Ectodermal cell (in vitro differentiated cells): Measurements from ENCODE around the gene TBC1D2B.

Experiments
- H3K27ac ChIP-seq: 2 replicates; pipeline ENCODE4 v1.7.0; 2013; ENCODE audit warnings: mild to moderate bottlenecking, low read depth, low read length; ENCODE audit not compliant: insufficient read depth, poor library complexity, severe bottlenecking
- H3K27me3 ChIP-seq: 2 replicates; pipeline ENCODE4 v1.7.0; 2013; ENCODE audit warnings: mild to moderate bottlenecking, low read length; ENCODE audit not compliant: insufficient read depth, control insufficient read depth, poor library complexity, severe bottlenecking
- H3K36me3 ChIP-seq: one replicate; pipeline ENCODE4 v1.7.0; 2013; ENCODE audit warnings: low read length; ENCODE audit not compliant: control insufficient read depth, insufficient read depth
- H3K4me1 ChIP-seq: one replicate; pipeline ENCODE4 v1.7.0; 2013; ENCODE audit warnings: low read length; ENCODE audit not compliant: control insufficient read depth, insufficient read depth
- H3K4me3 ChIP-seq: 2 replicates; pipeline ENCODE4 v1.7.0; 2013; ENCODE audit warnings: low read depth, low read length, control low read depth; ENCODE audit not compliant: insufficient read depth
- H3K9me3 ChIP-seq: 2 replicates; pipeline ENCODE4 v1.7.0; 2013; ENCODE audit warnings: mild to moderate bottlenecking, low read length, moderate library complexity; ENCODE audit not compliant: control insufficient read depth
- WGBS, 2 experiments: methylation state at CpG; one replicate each; pipeline ENCODE4 v1.1.7; 2013; ENCODE audit warnings: missing lambda C conversion rate in 2 of 2; 5-methylcytosine and 5-hydroxymethylcytosine counted together

TBC1D2B gene

GRCh38 chr15:78063970-78064385, 13.5 kb downstream of the TBC1D2B start:
- Histone ChIP-seq H3K4me1 (peaks cover 20% of the 10 kb centered on the region), H3K9me3 (no peaks in the 10 kb centered on the region), H3K27me3 (no peaks in the 10 kb centered on the region), H3K36me3 (no peaks in the 10 kb centered on the region), H3K4me3 (no peak overlapping the region), H3K27ac (no peak overlapping the region)
- WGBS, 2 experiments = 95 to 97% methylated on average over 4 to 5 of the region's 5 CpGs

- no peak overlapping the region for H3K27ac ChIP-seq
- no peaks in the 10 kb centered on the region for H3K27me3 ChIP-seq
- no peaks in the 10 kb centered on the region for H3K9me3 ChIP-seq
- no peak overlapping the region for H3K4me3 ChIP-seq
- H3K36me3 ChIP-seq = no peaks in the 10 kb centered on the region
- H3K4me1 ChIP-seq = peaks cover 14% of the 10 kb centered on the region
Observed at GRCh38 chr15:78063217-78063616, 14.3 kb downstream of the TBC1D2B start.

- H3K27ac ChIP-seq = no peak overlapping the region
- H3K4me3 ChIP-seq = no peak overlapping the region
- H3K27me3 ChIP-seq = no peaks in the 10 kb centered on the region
- no peaks in the 10 kb centered on the region for H3K36me3 ChIP-seq
- H3K9me3 ChIP-seq = no peaks in the 10 kb centered on the region
- WGBS, 2 experiments = 32% methylated on average over 6 of the region's 6 CpGs
- peaks cover 8% of the 10 kb centered on the region for H3K4me1 ChIP-seq
Observed at GRCh38 chr15:78061963-78062427, 15.5 kb downstream of the TBC1D2B start.

- Histone ChIP-seq H3K4me1 (peaks cover 8% of the 10 kb centered on the region), H3K4me3 (no peak overlapping the region), H3K27me3 (no peaks in the 10 kb centered on the region), H3K36me3 (no peaks in the 10 kb centered on the region), H3K27ac (no peak overlapping the region), H3K9me3 (no peaks in the 10 kb centered on the region)
- WGBS, 2 experiments = 91 to 94% methylated on average over 5 of the region's 5 CpGs
Observed at GRCh38 chr15:78060232-78060631, 17.3 kb downstream of the TBC1D2B start.

GRCh38 chr15:78059110-78059839, 18.2 kb downstream of the TBC1D2B start:
- H3K4me1 ChIP-seq = peaks cover 8% of the 10 kb centered on the region
- H3K27ac ChIP-seq = no peak overlapping the region
- H3K27me3 ChIP-seq = no peaks in the 10 kb centered on the region
- no peaks in the 10 kb centered on the region for H3K36me3 ChIP-seq
- H3K9me3 ChIP-seq = no peaks in the 10 kb centered on the region
- 94 to 96% methylated on average over 3 of the region's 3 CpGs for WGBS, 2 experiments
- no peak overlapping the region for H3K4me3 ChIP-seq

- Histone ChIP-seq H3K4me1 (peaks cover 8% of the 10 kb centered on the region), H3K9me3 (no peaks in the 10 kb centered on the region), H3K4me3 (no peak overlapping the region), H3K27me3 (no peaks in the 10 kb centered on the region), H3K36me3 (no peaks in the 10 kb centered on the region), H3K27ac (no peak overlapping the region)
- 89 to 90% methylated on average over 10 of the region's 10 CpGs for WGBS, 2 experiments
Observed at GRCh38 chr15:78058401-78058935, 19.0 kb downstream of the TBC1D2B start.

- H3K4me3 ChIP-seq = no peak overlapping the region
- H3K27ac ChIP-seq = no peak overlapping the region
- WGBS, 2 experiments = 94 to 96% methylated on average over 5 of the region's 5 CpGs
- peaks cover 8% of the 10 kb centered on the region for H3K4me1 ChIP-seq
- no peaks in the 10 kb centered on the region for H3K36me3 ChIP-seq
- no peaks in the 10 kb centered on the region for H3K9me3 ChIP-seq
- H3K27me3 ChIP-seq = no peaks in the 10 kb centered on the region
Observed at GRCh38 chr15:78057803-78058202, 19.7 kb downstream of the TBC1D2B start.

GRCh38 chr15:78056714-78057269, 20.7 kb downstream of the TBC1D2B start:
- no peak overlapping the region for H3K27ac ChIP-seq
- H3K4me3 ChIP-seq = no peak overlapping the region
- H3K9me3 ChIP-seq = no peaks in the 10 kb centered on the region
- no peaks in the 10 kb centered on the region for H3K27me3 ChIP-seq
- WGBS, 2 experiments = 60 to 71% methylated on average over 2 of the region's 2 CpGs
- no peaks in the 10 kb centered on the region for H3K36me3 ChIP-seq
- H3K4me1 ChIP-seq = peaks cover 2% of the 10 kb centered on the region

- Histone ChIP-seq H3K4me3 (no peak overlapping the region), H3K36me3 (no peaks in the 10 kb centered on the region), H3K9me3 (no peaks in the 10 kb centered on the region), H3K27me3 (no peaks in the 10 kb centered on the region), H3K27ac (no peak overlapping the region), H3K4me1 (peaks cover under 1% of the 10 kb centered on the region)
- 46 to 58% methylated on average over 2 of the region's 2 CpGs for WGBS, 2 experiments
Observed at GRCh38 chr15:78055919-78056713, 21.4 kb downstream of the TBC1D2B start.

GRCh38 chr15:78054966-78055365, 22.5 kb downstream of the TBC1D2B start:
- 91 to 92% methylated on average over 1 of the region's 1 CpG for WGBS, 2 experiments
- Histone ChIP-seq H3K9me3 (no peaks in the 10 kb centered on the region), H3K27me3 (no peaks in the 10 kb centered on the region), H3K36me3 (no peaks in the 10 kb centered on the region), H3K4me1 (peaks cover 12% of the 10 kb centered on the region), H3K4me3 (no peak overlapping the region), H3K27ac (no peak overlapping the region)
